Lower leg skin (tissue), 4 donors: ENCODE data around the gene ZFYVE9. TPM values are rescaled to one million over a fixed set of nuclear protein-coding genes. Genes with fewer than 3 reads are reported as not detected.

Source experiments
- DNase-seq, 2 donors: peaks; one replicate each; pipeline ENCODE4 v3.0.0-alpha.2; 2019; ENCODE audit warnings: low spot score in 2 of 2
- H3K4me3 ChIP-seq: fragments of 200-600 bp; sonication (generic); 2 replicates; pipeline ENCODE4 v1.5.1; 2017; ENCODE audit warnings: mild to moderate bottlenecking, low read depth; ENCODE audit not compliant: poor library complexity, severe bottlenecking
- POLR2A ChIP-seq, 2 donors: fragments of 450-650 bp; IDR thresholded peaks; one replicate each; pipeline ENCODE4 v1.6.1; 2016 to 2017; ENCODE audit warnings: antibody characterized with exemption in 2 of 2, mild to moderate bottlenecking in 1 of 2, moderate library complexity in 1 of 2
- WGBS, 2 donors: methylation state at CpG; one replicate each; pipeline ENCODE4 v1.1.5; 2018; 5-methylcytosine and 5-hydroxymethylcytosine counted together
- intact Hi-C: fragments of 100-400 bp; cut with DNase I; formaldehyde crosslinking; loops from one replicate; pipeline ENCODE4 v1.15.0; 2023; ENCODE audit warnings: low total_unique reads
- total RNA-seq, 4 donors: library from RNA; depleted of rRNA; stranded (reverse); fragments of >200 nt; gene quantifications; one replicate each; pipeline ENCODE4 v1.1.0, GENCODE V29; 2016
- TF ChIP-seq, protein P1 (sequence below), 3 donors: fragments of 450-650 bp; IDR thresholded peaks; one replicate each; pipeline ENCODE4 v1.5.1; 2016; ENCODE audit warnings: antibody characterized with exemption in 3 of 3, mild to moderate bottlenecking in 3 of 3, moderate library complexity in 2 of 3

ZFYVE9 gene
- total RNA-seq, 4 donors from 2014 or later = 23.7 to 38.2 (median 30.7) TPM

- intact Hi-C loops = no loop called here
- H3K4me3 ChIP-seq = no peak overlapping the region
- no peak for DNase-seq
- 22 to 25% methylated on average over 1 of the region's 1 CpG for WGBS, 2 donors
- TF ChIP-seq, protein P1, sequence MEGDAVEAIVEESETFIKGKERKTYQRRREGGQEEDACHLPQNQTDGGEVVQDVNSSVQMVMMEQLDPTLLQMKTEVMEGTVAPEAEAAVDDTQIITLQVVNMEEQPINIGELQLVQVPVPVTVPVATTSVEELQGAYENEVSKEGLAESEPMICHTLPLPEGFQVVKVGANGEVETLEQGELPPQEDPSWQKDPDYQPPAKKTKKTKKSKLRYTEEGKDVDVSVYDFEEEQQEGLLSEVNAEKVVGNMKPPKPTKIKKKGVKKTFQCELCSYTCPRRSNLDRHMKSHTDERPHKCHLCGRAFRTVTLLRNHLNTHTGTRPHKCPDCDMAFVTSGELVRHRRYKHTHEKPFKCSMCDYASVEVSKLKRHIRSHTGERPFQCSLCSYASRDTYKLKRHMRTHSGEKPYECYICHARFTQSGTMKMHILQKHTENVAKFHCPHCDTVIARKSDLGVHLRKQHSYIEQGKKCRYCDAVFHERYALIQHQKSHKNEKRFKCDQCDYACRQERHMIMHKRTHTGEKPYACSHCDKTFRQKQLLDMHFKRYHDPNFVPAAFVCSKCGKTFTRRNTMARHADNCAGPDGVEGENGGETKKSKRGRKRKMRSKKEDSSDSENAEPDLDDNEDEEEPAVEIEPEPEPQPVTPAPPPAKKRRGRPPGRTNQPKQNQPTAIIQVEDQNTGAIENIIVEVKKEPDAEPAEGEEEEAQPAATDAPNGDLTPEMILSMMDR (IDR thresholded peaks at IDR 0.05) = no peak
- TF ChIP-seq POLR2A (IDR thresholded peaks at IDR 0.05) = no peak
Observed at GRCh38 chr1:52150946-52151345, 9.1 kb downstream of the ZFYVE9 start.

- 79 to 85% methylated on average over 2 of the region's 2 CpGs for WGBS, 2 donors
- intact Hi-C loops = no loop called here
- no peak overlapping the region for H3K4me3 ChIP-seq
- DNase-seq = no peak
- TF ChIP-seq POLR2A (IDR thresholded peaks at IDR 0.05) = no peak
- TF ChIP-seq, protein P1 (IDR thresholded peaks at IDR 0.05) = no peak
Observed at GRCh38 chr1:52152572-52152971, 10.7 kb downstream of the ZFYVE9 start.

DNA sequence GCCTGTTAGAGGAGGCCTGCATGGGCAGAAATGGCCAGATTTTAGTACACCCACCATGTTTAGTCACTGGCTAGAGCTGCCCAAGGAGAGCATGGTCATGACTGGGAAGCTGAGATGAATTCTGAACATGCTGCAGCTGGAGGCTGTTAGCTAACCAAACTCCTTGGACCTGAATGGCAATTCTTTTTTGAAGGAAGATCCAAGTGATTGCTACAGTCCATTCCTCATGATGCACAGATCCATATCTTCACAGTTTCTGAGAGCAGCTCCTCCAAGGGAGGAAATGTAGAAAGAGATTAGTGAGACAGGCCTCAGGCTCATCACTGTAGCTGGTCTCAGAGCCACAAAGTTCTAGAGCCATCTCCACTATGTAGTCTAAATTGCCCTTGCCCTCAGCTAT, 11.1 kb downstream of the ZFYVE9 start:
- no peak for DNase-seq
- TF ChIP-seq, protein P1 (IDR thresholded peaks at IDR 0.05) = no peak
- TF ChIP-seq POLR2A (IDR thresholded peaks at IDR 0.05) = no peak
- intact Hi-C loops = no loop called here
- H3K4me3 ChIP-seq = no peak overlapping the region

- H3K4me3 ChIP-seq = no peak overlapping the region
- no peak for DNase-seq
- TF ChIP-seq, protein P1 (IDR thresholded peaks at IDR 0.05) = no peak
- TF ChIP-seq POLR2A (IDR thresholded peaks at IDR 0.05) = no peak
- intact Hi-C loops = no loop called here
Observed at GRCh38 chr1:52153898-52154297, 12.0 kb downstream of the ZFYVE9 start.

DNA sequence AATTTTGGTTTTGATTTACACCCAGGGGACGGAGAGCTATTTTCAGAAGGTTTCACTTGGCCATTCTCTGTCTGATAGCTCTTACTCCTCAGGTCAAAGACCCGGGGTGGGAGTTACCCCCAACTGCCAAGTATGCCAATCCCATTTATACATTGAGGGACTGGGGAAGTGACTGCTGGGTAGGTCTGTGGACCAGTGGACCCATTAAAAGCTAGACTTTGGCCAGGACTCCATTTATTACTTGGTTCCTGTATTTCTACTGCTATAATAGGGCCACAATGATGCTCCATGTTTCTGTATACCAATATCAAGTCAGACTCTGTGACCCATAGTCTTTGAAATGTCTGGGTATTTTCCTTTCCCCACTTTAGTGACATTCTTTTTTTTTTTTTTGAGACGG, 14.6 kb downstream of the ZFYVE9 start:
- DNase-seq = no peak
- WGBS, 2 donors = 64 to 65% methylated on average over 3 of the region's 3 CpGs
- TF ChIP-seq POLR2A (IDR thresholded peaks at IDR 0.05) = no peak
- TF ChIP-seq, protein P1 (IDR thresholded peaks at IDR 0.05) = no peak
- no peak overlapping the region for H3K4me3 ChIP-seq
- intact Hi-C loops = loop anchor here (5.0 kb wide), 1 partner anchor 1306 kb away; no protein-coding TSS in a partner anchor

DNA sequence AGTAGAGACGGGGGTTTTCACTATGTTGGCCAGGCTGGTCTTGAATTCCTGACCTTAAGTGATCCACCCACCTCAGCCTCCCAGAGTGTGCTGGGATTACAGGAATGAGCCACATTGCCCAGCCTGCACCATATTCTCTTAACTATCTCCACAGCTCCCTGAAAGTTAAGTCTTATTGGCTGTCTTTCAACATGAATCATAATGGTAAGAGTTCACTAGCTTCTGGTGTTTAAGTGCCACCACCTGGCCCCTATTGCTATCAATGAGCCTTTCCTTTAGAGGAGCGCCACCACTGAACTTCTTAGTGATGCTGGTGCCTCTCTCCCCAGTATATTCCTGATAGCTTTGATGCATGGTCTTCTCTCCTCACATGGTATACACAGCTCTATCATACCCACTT, 15.7 kb downstream of the ZFYVE9 start:
- intact Hi-C loops = loop anchor here (5.0 kb wide), 1 partner anchor 1305 kb away; no protein-coding TSS in a partner anchor
- no peak for DNase-seq
- H3K4me3 ChIP-seq = no peak overlapping the region
- TF ChIP-seq POLR2A (IDR thresholded peaks at IDR 0.05) = no peak
- TF ChIP-seq, protein P1 (IDR thresholded peaks at IDR 0.05) = no peak
- WGBS, 2 donors = 94 to 97% methylated on average over 2 of the region's 2 CpGs
